Pons (tissue), 1 donor: ENCODE data around the gene SPOUT1.

ENCODE experiments used
- DNase-seq: peaks from one replicate; pipeline ENCODE4 v3.0.0-alpha.2; 2016; ENCODE audit warnings: low spot score

The SPOUT1 gene

GRCh38 chr9:128771745-128772519 is 57.7 kb downstream of the SPOUT1 start, which contains the start of gene ZER1:
Gene ZER1, minus strand, starts transcription at chr9:128771927. Its CDS starts 16,362 bp downstream, at chr9:128755565.
- peak; percentile 79 for DNase-seq

- peak; percentile 20 for DNase-seq
Measured at GRCh38 chr9:128771094-128771721, 58.4 kb downstream of the SPOUT1 start.

DNA sequence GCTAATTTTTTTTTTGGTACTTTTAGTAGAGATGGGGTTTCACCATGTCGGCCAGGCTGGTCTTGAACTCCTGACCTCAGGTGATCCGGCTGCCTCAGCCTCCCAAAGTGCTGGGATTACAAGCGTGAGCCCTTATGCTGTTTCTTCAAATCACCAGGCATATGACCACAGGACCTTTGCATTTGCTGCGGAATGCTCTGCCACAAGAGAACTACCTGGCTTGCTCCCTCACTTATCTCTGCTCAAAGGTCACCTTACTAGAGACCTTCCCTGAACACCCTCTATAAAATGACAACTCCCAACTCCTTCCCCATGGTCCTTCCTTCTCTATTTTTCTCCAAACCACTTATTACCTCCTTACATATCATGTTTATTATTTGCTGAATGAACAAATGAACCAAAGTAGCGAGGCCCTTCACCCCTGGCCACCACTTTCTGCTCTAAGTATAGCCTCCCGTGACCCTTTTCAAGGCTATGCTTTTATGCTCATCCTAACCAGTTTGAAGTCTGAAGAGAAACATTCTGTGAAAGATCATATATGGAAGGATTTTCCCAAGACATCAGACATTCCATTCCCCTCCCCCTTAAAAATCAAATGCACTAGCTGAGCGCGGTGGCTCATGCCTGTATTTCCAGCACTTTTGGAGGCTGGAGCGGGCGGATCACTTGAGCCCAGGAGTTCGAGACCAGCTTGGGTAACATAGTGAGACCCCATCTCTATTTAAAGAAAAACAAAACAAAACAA is 59.1 kb downstream of the SPOUT1 start:
- no peak for DNase-seq
